ENCODE results near the gene TNNI3K. TPM values are rescaled to one million over a fixed set of nuclear protein-coding genes. Genes with fewer than 3 reads are reported as not detected.

TNNI3K gene
- total RNA-seq, 6 donors from 2014 or later, result 0.72 to 2.8 (median 2.1) TPM; not detected in 1

DNA sequence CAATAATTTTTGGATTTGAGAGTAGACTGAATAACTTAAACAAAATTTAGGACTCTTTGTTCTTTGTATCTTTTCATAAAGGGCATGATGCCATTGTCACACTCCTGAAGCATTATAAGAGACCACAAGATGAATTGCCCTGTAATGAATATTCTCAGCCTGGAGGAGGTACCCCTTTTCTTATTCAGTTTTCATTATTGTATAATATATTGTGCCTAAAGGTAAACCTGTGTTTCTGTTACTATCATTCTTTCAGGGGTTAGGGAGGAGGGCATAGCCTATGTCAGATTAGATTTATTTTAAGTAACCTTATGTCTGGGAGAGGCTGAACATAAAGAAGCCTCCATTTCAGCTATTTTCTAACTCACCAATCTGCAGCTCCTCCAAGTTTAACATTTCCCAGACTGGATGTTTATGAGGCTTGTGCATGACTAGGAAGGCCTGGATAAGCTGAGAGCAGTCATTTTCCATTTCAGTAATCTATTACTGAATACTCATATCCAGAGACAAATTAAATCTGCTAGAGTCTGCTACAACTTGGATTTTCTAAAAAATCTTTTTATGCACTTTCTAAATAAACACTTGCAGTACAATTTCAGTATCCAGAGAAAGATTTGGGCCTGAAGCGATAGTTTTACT, 132.1 kb downstream of the TNNI3K start:
- no peak for DNase-seq
- no peak overlapping the region for H3K4me3 ChIP-seq
- H3K27me3 ChIP-seq, result no peaks in the 10 kb centered on the region
- no peaks in the 10 kb centered on the region for H3K36me3 ChIP-seq
- H3K4me1 ChIP-seq, result no peaks in the 10 kb centered on the region
- no peaks in the 10 kb centered on the region for H3K9me3 ChIP-seq
- H3K27ac ChIP-seq, result no peak overlapping the region
- ATAC-seq (ENCODE audit: low FRiP score in 2 of 2), result no peak
- 95 to 97% methylated on average over 1 of the region's 1 CpG for WGBS, 2 donors
- no peak for TF ChIP-seq POLR2A (IDR thresholded peaks at IDR 0.05)
- no peak for TF ChIP-seq POLR2AphosphoS5 (IDR thresholded peaks at IDR 0.05)
- TF ChIP-seq, protein P1, sequence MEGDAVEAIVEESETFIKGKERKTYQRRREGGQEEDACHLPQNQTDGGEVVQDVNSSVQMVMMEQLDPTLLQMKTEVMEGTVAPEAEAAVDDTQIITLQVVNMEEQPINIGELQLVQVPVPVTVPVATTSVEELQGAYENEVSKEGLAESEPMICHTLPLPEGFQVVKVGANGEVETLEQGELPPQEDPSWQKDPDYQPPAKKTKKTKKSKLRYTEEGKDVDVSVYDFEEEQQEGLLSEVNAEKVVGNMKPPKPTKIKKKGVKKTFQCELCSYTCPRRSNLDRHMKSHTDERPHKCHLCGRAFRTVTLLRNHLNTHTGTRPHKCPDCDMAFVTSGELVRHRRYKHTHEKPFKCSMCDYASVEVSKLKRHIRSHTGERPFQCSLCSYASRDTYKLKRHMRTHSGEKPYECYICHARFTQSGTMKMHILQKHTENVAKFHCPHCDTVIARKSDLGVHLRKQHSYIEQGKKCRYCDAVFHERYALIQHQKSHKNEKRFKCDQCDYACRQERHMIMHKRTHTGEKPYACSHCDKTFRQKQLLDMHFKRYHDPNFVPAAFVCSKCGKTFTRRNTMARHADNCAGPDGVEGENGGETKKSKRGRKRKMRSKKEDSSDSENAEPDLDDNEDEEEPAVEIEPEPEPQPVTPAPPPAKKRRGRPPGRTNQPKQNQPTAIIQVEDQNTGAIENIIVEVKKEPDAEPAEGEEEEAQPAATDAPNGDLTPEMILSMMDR (IDR thresholded peaks at IDR 0.05), result no peak
- no peak for TF ChIP-seq EP300 (IDR thresholded peaks at IDR 0.05)

DNA sequence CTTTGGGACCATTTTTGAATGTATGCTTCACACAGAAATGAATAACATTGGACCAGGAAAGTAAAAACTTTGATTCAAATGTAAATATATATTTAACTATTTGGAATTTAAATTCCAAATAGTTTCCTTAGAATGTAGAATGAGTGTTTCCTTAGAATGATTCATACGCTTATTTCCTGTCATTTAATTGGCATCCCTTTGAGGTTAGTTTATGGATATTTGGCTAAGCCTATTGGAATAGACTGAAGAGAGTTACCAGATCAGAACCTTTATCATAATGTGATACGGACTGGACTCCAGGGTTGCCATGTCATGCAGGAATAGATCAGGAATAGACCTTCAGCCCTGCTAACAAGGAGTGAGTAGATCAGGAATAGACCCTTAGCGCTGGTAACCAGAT, 133.1 kb downstream of the TNNI3K start:
- no peak overlapping the region for H3K4me3 ChIP-seq
- no peak for ATAC-seq (ENCODE audit: low FRiP score in 2 of 2)
- TF ChIP-seq EP300 (IDR thresholded peaks at IDR 0.05) (no peak), POLR2A (IDR thresholded peaks at IDR 0.05) (no peak), POLR2AphosphoS5 (IDR thresholded peaks at IDR 0.05) (no peak)
- TF ChIP-seq, protein P1 (IDR thresholded peaks at IDR 0.05), result no peak

GRCh38 chr1:74375376-74375775, 140.2 kb downstream of the TNNI3K start:
- no peaks in the 10 kb centered on the region for H3K36me3 ChIP-seq
- no peak for DNase-seq
- TF ChIP-seq POLR2A (IDR thresholded peaks at IDR 0.05), result no peak
- TF ChIP-seq, protein P1 (IDR thresholded peaks at IDR 0.05), result no peak
- no peak for TF ChIP-seq EP300 (IDR thresholded peaks at IDR 0.05)
- no peak for TF ChIP-seq POLR2AphosphoS5 (IDR thresholded peaks at IDR 0.05)
- H3K4me1 ChIP-seq, result no peaks in the 10 kb centered on the region
- H3K27ac ChIP-seq, result no peak overlapping the region
- no peaks in the 10 kb centered on the region for H3K9me3 ChIP-seq
- H3K27me3 ChIP-seq, result no peaks in the 10 kb centered on the region
- H3K4me3 ChIP-seq, result no peak overlapping the region
- ATAC-seq (ENCODE audit: low FRiP score in 2 of 2), result no peak

More for the DNA sequence above, 133.1 kb downstream of the TNNI3K start:
- no peaks in the 10 kb centered on the region for H3K27me3 ChIP-seq
- H3K9me3 ChIP-seq, result no peaks in the 10 kb centered on the region
- no peaks in the 10 kb centered on the region for H3K4me1 ChIP-seq
- 93% methylated on average over 3 of the region's 3 CpGs for WGBS, 2 donors
- no peak for DNase-seq
- H3K27ac ChIP-seq, result no peak overlapping the region
- H3K36me3 ChIP-seq, result no peaks in the 10 kb centered on the region

DNA sequence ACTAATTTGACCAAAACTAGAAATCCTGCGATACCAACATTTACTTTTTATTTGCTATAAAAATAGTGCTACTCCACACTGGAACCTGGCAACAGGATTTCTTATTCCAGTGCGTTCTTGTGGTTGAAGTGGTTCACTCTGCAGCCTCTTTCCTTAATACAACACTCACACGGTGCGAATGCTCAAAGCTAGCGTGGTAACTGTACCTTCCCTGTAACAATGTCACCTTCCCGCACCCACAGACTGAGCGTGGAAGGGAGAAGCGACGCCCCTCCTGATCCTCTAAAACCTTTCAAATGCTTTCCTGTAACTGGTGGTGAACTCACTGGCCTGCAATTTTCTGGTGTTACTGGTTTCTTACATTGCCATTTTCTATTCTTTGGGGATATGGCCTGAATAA, 145.1 kb downstream of the TNNI3K start:
- Histone ChIP-seq H3K27me3 (no peaks in the 10 kb centered on the region), H3K4me3 (no peak overlapping the region), H3K9me3 (no peaks in the 10 kb centered on the region), H3K36me3 (no peaks in the 10 kb centered on the region), H3K27ac (no peak overlapping the region), H3K4me1 (no peaks in the 10 kb centered on the region)
- DNase-seq, result no peak
- no peak for TF ChIP-seq POLR2AphosphoS5 (IDR thresholded peaks at IDR 0.05)
- no peak for TF ChIP-seq POLR2A (IDR thresholded peaks at IDR 0.05)
- TF ChIP-seq EP300 (IDR thresholded peaks at IDR 0.05), result no peak
- TF ChIP-seq, protein P1 (IDR thresholded peaks at IDR 0.05), result no peak
- WGBS, 2 donors, result 59 to 75% methylated on average over 9 of the region's 9 CpGs
- ATAC-seq (ENCODE audit: low FRiP score in 2 of 2), result no peak

GRCh38 chr1:74388855-74389254, 153.7 kb downstream of the TNNI3K start:
- ATAC-seq (ENCODE audit: low FRiP score in 2 of 2), result no peak
- Histone ChIP-seq H3K27me3 (no peaks in the 10 kb centered on the region), H3K9me3 (no peaks in the 10 kb centered on the region), H3K4me3 (no peak overlapping the region), H3K27ac (no peak overlapping the region), H3K36me3 (no peaks in the 10 kb centered on the region), H3K4me1 (no peaks in the 10 kb centered on the region)
- WGBS, 2 donors, result 80 to 81% methylated on average over 2 of the region's 2 CpGs
- DNase-seq, result no peak
- no peak for TF ChIP-seq EP300 (IDR thresholded peaks at IDR 0.05)
- no peak for TF ChIP-seq POLR2AphosphoS5 (IDR thresholded peaks at IDR 0.05)
- no peak for TF ChIP-seq POLR2A (IDR thresholded peaks at IDR 0.05)
- TF ChIP-seq, protein P1 (IDR thresholded peaks at IDR 0.05), result no peak
